Stimulated activated CD4-positive, alpha-beta T cell treated with anti-CD3 and anti-CD28 coated beads, Interleukin-12 subunit alpha, Interleukin-12 subunit beta, amount 100 ng/mL, for 4 hours (primary cell): ENCODE measurements around the gene ZGPAT.

Experiments used
- DNase-seq: peaks from one replicate; pipeline ENCODE4 v3.0.0-alpha.2; 2020

ZGPAT gene

DNA sequence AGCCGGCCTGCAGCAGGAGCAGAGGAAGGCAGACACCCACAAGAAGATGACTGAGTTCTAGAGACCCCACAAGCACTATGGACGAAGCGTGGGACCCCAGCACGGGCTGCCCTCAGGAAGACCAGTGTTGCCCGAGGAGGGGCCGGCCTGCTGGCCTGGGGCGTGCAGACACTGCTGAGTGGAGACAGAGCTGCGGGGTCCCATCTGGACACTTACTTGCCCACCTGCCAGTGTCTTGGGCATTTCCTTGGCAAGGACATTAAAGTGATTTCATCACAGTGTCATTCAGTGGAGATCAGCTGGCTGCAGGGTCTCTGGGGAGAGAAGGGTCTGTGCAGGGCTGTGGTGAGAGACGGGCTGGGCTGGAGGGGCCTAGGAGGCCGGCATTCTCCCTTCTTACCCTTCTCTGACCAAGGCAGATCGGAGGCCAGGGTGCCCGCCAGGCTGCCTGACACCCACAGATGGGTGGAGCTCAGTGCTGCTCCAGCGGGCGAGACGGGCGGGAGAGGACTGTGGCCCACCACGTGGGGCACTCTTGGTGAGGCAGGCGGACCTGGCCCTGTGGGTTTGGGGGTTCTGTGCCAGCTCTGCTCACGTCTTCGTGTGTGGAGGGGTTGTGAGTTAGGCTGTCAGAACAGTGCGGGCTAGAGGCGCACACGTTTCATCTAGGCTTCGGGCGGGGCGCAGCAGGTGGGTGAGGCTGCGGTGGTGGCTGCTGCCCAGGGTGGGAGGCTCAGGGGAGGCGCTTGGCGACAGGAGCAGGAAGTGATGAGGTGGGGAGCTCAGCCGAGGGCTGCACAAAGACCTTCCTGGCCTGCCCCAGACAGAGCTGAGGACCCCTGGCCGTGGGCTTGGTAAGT lies 28.2 kb downstream of the ZGPAT start, which contains the start of gene LIME1:
LIME1 (plus strand) TSS at position 806 of the 860 bp plus-strand sequence. CDS start 886 bp downstream, outside the sequence.
- peak; percentile 52 for DNase-seq

GRCh38 chr20:63736893-63737694 lies 29.3 kb downstream of the ZGPAT start:
- no peak for DNase-seq

- DNase-seq: no peak
Measured at GRCh38 chr20:63737695-63737944, 29.8 kb downstream of the ZGPAT start.

- DNase-seq: no peak
Measured at GRCh38 chr20:63737945-63738686, 30.3 kb downstream of the ZGPAT start.

- DNase-seq: no peak
Measured at GRCh38 chr20:63738687-63739129, 30.9 kb downstream of the ZGPAT start.

DNA sequence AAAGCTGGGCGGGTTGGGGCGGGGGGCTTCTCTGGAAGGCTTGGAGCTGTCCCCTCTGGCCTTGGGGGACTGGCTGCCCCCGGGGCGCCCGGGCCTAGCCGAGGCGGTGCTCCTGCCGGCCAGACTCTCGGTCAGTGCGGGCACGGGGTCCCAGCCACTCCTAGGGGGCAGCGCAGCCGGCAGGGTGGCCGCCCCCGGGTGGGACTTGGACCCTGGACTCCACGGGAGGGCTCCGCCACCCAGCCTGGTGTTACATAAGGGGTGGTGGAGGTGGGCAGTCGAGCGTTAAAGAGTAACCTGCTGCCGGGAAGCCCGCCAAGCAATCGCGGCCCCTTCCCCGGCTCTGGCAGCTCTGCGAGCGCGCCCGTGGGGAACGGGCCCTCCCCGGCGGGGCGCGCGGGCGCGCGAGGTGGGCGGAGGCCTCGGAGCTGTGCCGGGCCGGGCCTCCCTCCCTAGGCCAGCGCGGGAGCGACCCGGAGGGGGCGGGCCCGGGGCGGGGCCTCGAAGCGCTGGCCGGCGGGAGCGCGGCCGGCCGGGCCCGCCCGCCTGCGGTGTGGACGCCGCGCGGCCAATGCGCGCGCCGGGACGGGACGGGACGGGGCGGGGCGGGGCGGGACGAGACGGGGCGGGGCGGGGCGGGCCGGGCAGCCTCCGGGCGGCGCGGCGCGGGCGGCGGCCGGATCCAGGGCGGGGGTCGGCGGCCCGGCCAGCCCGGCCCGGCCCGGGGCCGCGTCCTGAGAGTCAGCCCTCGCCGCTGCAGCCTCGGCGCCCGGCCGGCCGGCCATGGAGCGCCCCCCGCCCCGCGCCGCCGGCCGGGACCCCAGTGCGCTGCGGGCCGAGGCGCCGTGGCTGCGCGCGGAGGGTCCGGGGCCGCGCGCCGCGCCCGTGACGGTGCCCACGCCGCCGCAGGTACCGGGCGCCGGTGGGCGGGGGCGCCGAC lies 31.6 kb downstream of the ZGPAT start, which contains the start of gene SLC2A4RG:
SLC2A4RG (plus strand) TSS at position 647 of the 940 bp plus-strand sequence; CDS start at position 784, 137 bp downstream.
- DNase-seq: peak; percentile 67

GRCh38 chr20:63740070-63740626 lies 32.3 kb downstream of the ZGPAT start:
- no peak for DNase-seq

DNA sequence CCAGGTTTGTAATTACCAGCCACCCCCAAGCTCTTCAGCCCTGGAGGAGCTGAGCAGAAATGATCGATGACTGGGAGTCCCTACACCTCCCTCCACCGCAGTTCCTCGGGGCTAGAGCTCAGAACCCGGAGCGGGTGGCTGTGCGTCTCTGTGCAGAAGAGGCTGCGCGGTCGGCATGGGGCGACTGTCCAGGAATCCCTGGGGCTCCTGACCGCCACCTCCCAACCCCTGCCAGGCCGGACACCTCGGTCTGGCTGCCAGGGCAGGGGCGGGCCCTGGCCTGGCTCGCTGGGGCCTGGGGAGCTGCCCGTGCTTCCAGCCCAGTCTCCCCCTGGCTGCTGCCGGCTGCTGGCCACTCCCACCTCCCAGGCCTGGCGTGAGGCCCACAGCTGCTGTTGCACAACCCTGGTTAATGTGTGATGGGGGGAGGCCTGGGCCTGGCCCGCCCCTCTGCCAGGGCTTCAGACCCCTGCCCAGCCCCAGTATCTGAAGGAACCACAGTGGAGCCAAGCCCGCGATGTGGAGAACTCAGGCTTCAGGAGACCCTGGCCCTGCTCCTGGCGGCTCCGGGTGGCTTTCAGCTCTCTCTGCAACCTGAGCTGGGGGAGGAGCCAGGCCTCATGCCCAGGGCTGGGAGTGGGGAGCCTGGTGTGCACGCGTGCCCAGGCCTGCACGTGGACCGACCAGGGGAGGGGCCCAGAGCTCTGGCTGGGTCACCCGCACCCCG lies 33.0 kb downstream of the ZGPAT start:
- no peak for DNase-seq

- no peak for DNase-seq
Measured at GRCh38 chr20:63741354-63741675, 33.5 kb downstream of the ZGPAT start.

DNA sequence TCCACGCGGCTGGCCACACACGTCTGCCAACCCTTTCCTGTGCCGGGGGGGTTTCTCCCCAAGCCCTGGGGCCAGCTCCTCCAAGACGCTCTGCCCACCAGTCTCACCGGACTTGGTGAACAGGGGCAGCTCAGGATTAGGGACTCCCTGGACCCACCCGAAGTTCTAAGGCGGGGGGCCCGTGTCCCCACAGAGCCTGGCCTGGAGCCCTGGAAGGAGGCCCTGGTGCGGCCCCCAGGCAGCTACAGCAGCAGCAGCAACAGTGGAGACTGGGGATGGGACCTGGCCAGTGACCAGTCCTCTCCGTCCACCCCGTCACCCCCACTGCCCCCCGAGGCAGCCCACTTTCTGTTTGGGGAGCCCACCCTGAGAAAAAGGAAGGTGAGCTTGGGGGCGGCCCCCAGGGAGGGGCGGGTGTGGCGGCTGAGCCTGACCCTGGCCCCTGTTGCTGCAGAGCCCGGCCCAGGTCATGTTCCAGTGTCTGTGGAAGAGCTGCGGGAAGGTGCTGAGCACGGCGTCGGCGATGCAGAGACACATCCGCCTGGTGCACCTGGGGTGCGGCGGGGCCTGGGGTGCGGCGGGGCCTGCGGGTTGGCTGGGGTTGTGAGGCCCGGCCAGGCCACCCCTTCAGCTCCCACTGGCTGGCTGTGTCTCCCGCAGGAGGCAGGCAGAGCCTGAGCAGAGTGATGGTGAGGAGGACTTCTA lies 34.0 kb downstream of the ZGPAT start:
- no peak for DNase-seq

DNA sequence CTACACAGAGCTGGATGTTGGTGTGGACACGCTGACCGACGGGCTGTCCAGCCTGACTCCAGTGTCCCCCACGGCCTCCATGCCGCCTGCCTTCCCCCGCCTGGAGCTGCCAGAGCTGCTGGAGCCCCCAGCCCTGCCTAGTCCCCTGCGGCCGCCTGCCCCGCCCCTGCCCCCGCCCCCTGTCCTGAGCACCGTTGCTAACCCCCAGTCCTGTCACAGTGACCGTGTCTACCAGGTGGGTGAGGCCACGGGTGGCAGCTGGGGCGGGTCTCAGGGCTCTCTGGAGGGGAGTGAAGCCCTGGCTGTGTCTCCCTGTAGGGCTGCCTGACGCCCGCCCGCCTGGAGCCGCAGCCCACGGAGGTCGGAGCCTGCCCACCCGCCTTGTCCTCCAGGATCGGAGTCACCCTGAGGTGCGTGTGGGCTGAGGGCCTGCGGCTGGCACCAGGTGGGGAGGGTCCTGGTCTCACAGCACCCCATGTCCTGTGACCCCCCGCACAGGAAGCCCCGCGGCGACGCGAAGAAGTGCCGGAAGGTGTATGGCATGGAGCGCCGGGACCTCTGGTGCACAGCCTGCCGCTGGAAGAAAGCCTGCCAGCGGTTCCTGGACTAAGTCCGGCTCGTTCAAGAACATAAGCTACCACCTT lies 34.7 kb downstream of the ZGPAT start:
- no peak for DNase-seq

GRCh38 chr20:63743210-63743970 lies 35.6 kb downstream of the ZGPAT start:
- no peak for DNase-seq

- no peak for DNase-seq
Measured at GRCh38 chr20:63744158-63744557, 36.3 kb downstream of the ZGPAT start.

DNA sequence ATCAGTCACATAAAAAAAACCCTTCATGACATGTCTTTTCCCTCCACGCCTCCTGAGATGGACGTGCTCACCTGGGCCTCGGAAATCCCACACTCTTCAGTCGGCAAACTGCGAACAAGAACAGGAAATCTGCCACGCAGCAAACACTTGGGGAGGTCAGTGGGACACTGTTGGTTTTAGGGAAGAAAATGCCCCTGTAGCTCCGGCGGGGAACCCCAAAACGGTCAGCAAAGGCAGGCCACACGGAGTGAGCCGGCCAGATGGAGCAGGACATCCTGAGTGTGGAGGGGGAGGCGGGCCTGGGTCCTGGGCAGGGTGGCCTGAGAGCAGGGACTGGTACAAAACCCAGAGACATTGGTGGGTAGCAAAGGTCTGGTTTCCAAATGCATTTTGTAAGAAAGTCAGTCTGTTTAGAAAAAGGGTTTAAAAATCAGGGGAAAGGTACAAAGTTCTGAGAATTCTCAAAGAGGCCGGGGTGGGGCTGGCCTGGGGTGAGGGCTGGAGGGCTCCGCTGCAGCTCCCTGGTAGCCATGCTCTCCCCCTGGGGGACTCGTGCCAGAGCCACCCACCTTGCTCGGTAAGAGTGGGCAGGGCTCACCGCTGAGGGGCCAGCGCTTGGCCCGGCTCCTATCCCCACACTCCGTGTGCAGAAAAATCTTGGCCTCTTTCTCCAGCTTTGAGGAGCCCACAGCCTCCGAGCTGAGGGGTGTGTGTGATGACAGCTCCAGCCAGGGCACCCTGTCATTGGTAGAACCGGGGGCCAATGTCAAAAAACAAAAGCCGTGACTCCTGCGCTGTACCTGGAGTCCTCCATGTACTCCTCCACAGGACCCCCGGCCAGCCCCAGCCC lies 37.0 kb downstream of the ZGPAT start:
- DNase-seq: no peak

- DNase-seq: no peak
Measured at GRCh38 chr20:63745424-63745805, 37.6 kb downstream of the ZGPAT start.

DNA sequence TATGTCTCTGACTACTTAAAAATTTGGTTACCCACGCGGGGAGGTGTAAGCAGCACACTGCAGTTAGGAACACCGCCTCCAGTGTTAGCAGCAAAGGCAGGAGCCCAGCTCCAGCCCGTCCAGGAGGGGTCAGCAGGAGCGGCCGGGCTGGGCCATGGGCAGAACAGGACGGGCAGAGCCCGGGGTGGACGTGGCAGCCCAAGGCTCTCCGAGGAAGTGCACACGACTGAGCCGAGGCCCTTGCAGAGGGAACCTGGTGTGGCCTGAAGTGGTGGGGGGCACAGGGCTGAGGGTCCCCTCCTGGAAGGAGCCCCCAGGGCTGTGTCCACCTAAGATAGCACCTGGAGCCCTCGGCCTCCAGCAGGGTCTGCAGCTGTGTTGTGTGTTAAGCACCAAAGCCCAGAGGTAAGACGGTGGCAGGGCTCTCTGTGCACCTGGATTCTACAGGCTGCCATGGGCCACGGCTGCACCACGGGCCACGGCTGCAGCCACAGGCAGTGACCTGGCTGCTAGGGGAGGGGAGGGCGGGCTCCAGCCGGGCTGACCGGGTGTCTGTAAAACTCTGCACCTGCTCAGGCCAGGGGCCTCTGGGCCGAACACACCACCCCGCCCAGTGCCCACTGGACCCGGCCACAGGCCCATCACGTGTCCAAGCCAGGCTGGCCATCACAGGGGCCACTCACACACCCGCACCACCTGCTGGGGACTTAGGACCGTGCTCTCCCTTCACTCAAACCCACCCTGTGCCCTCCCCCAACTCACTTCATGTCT lies 38.3 kb downstream of the ZGPAT start:
- no peak for DNase-seq

GRCh38 chr20:63746751-63747315 lies 39.0 kb downstream of the ZGPAT start:
- no peak for DNase-seq
